PC-3 (cell line): ENCODE data around the gene REP15. TPM values are rescaled to one million over a fixed set of nuclear protein-coding genes. Genes with fewer than 3 reads are reported as not detected.

Experiments used
- ATAC-seq: fragments of 200-7000 bp; cut with Tn5 transposase; 2 replicates; pipeline ENCODE4 v1.9.1; 2020; ENCODE audit warnings: mild to moderate bottlenecking, moderate library complexity
- BruUV-seq: library from RNA; stranded (reverse); fragments of 400-500 nt; replicated peaks from 2 replicates; lab custom pipeline; 2021; lab: Mats Ljungman, UMichigan
- CTCF ChIA-PET: fragments of 300-600 bp; sonication (Branson Sonifier 250); formaldehyde crosslinking; loops from one replicate; lab custom pipeline; 2022; ENCODE audit warnings: antibody characterized with exemption; lab: Charles Lee
- POLR2A ChIA-PET: fragments of 300-600 bp; sonication (Branson Sonifier 250); formaldehyde crosslinking; loops from one replicate; lab custom pipeline; 2022; ENCODE audit warnings: antibody characterized with exemption; ENCODE audit not compliant: unreplicated experiment; lab: Charles Lee
- DNase-seq: peaks from one replicate; pipeline ENCODE4 v3.0.0-alpha.2; 2015
- H2AFZ ChIP-seq: fragments of 300-600 bp; sonication (generic); 2 replicates; pipeline ENCODE4 v1.6.0; 2016; ENCODE audit warnings: antibody characterized with exemption, low read length
- H3F3A ChIP-seq: fragments of 300-600 bp; sonication (generic); one replicate; pipeline ENCODE4 v1.6.0; 2017; ENCODE audit warnings: antibody characterized with exemption, low read length, control low read depth, mild to moderate bottlenecking; ENCODE audit not compliant: unreplicated experiment
- H3K27ac ChIP-seq: fragments of 300-600 bp; sonication (generic); 2 replicates; pipeline ENCODE4 v1.5.1; 2016; ENCODE audit warnings: mild to moderate bottlenecking, low read length
- H3K27me3 ChIP-seq: fragments of 300-600 bp; sonication (generic); 2 replicates; pipeline ENCODE4 v1.6.1; 2016; ENCODE audit warnings: low read length, mixed read lengths
- H3K36me3 ChIP-seq: fragments of 300-600 bp; sonication (generic); 2 replicates; pipeline ENCODE4 v1.6.1; 2016; ENCODE audit warnings: low read depth, mixed run types, low read length, mixed read lengths
- H3K4me1 ChIP-seq: fragments of 300-600 bp; sonication (generic); 2 replicates; pipeline ENCODE4 v1.5.1; 2016; ENCODE audit warnings: low read length; ENCODE audit not compliant: insufficient read depth
- H3K4me2 ChIP-seq: fragments of 300-600 bp; sonication (generic); 2 replicates; pipeline ENCODE4 v1.6.0; 2016; ENCODE audit warnings: low read length
- H3K4me3 ChIP-seq: fragments of 300-600 bp; sonication (generic); 2 replicates; pipeline ENCODE4 v1.5.1; 2016; ENCODE audit warnings: mild to moderate bottlenecking, low read length, mixed read lengths
- H3K79me2 ChIP-seq: fragments of 300-600 bp; sonication (generic); 2 replicates; pipeline ENCODE4 v1.6.1; 2017; ENCODE audit warnings: low read length, mixed read lengths
- H3K9ac ChIP-seq: fragments of 300-600 bp; sonication (generic); 2 replicates; pipeline ENCODE4 v1.6.0; 2016; ENCODE audit warnings: mild to moderate bottlenecking, low read length
- H3K9me2 ChIP-seq: fragments of 300-600 bp; sonication (generic); replicated peaks from 2 replicates; pipeline ENCODE4 v1.6.1; 2016; ENCODE audit warnings: mixed run types, low read length, mixed read lengths
- H3K9me3 ChIP-seq: fragments of 300-600 bp; sonication (generic); 2 replicates; pipeline ENCODE4 v1.6.1; 2016; ENCODE audit warnings: low read length, mixed read lengths
- H4K20me1 ChIP-seq: fragments of 300-600 bp; sonication (generic); 2 replicates; pipeline ENCODE4 v1.6.1; 2016; ENCODE audit warnings: low read length, mixed read lengths
- CTCF ChIP-seq: fragments of 300-600 bp; sonication (generic); conservative IDR thresholded peaks from 2 replicates; pipeline ENCODE4 v1.5.1; 2017; ENCODE audit warnings: antibody characterized with exemption, low read depth, mild to moderate bottlenecking, low read length
- EZH2 ChIP-seq: fragments of 300-600 bp; sonication (generic); IDR thresholded peaks from one replicate; pipeline ENCODE4 v1.6.1; 2017; ENCODE audit warnings: antibody characterized with exemption, mild to moderate bottlenecking, low read length; ENCODE audit not compliant: unreplicated experiment
- EZH2phosphoT487 ChIP-seq: fragments of 300-600 bp; sonication (generic); IDR thresholded peaks from 2 replicates; pipeline ENCODE4 v1.6.1; 2018; ENCODE audit warnings: mild to moderate bottlenecking, antibody characterized with exemption, low read length, borderline replicate concordance
- intact Hi-C: fragments of 100-400 bp; cut with micrococcal nuclease; formaldehyde crosslinking; loops from 2 replicates; pipeline ENCODE4 v1.9.0; 2023
- total RNA-seq: library from RNA; depleted of rRNA; stranded (reverse); fragments of >200 nt; gene quantifications from 2 replicates; pipeline ENCODE4 v1.2.3, GENCODE V29; 2014

The REP15 gene
- total RNA-seq, 1 experiment from 2014 or later, result 1.6 TPM

GRCh38 chr12:27682534-27682933 lies 13.7 kb upstream of the REP15 start:
- no peaks in the 10 kb centered on the region for H3K27me3 ChIP-seq
- no peaks in the 10 kb centered on the region for H4K20me1 ChIP-seq
- H3K9me3 ChIP-seq, result no peaks in the 10 kb centered on the region
- H3K36me3 ChIP-seq, result peaks cover 32% of the 10 kb centered on the region
- CTCF ChIA-PET, result interaction anchor here (0.8 kb wide), 1 partner anchor 57 kb away, joined by 4 read pairs; no protein-coding TSS in a partner anchor
- POLR2A ChIA-PET, result interaction anchor here (0.6 kb wide), 1 partner anchor 1901 kb away, joined by 4 read pairs; no protein-coding TSS in a partner anchor
- TF ChIP-seq CTCF (no peak), EZH2phosphoT487 (no peak), EZH2 (no peak)
- no peak overlapping the region for H3K4me2 ChIP-seq
- intact Hi-C loops, result no loop called here
- no peak for DNase-seq
- no peaks in the 10 kb centered on the region for H3K9me2 ChIP-seq
- no peak overlapping the region for H3K9ac ChIP-seq
- H2AFZ ChIP-seq, result no peak overlapping the region
- H3F3A ChIP-seq, result no peaks in the 10 kb centered on the region
- H3K27ac ChIP-seq, result no peak overlapping the region
- H3K4me1 ChIP-seq, result no peaks in the 10 kb centered on the region
- no peak for ATAC-seq
- H3K79me2 ChIP-seq, result no peaks in the 10 kb centered on the region
- no TSS peak for BruUV-seq
- H3K4me3 ChIP-seq, result no peak overlapping the region

GRCh38 chr12:27685274-27685673 lies 11.0 kb upstream of the REP15 start:
- H2AFZ ChIP-seq, result no peak overlapping the region
- H3K9me3 ChIP-seq, result no peaks in the 10 kb centered on the region
- H4K20me1 ChIP-seq, result no peaks in the 10 kb centered on the region
- ChIA-PET POLR2A (no interaction called here), CTCF (no interaction called here)
- DNase-seq (no peak), ATAC-seq (no peak)
- no peaks in the 10 kb centered on the region for H3K79me2 ChIP-seq
- no peak overlapping the region for H3K9ac ChIP-seq
- intact Hi-C loops, result no loop called here
- no peak for TF ChIP-seq CTCF
- no peak for TF ChIP-seq EZH2
- TF ChIP-seq EZH2phosphoT487, result no peak
- no peaks in the 10 kb centered on the region for H3K27me3 ChIP-seq
- no peaks in the 10 kb centered on the region for H3F3A ChIP-seq
- H3K4me3 ChIP-seq, result no peak overlapping the region
- no peaks in the 10 kb centered on the region for H3K4me1 ChIP-seq
- no peaks in the 10 kb centered on the region for H3K9me2 ChIP-seq
- no peak overlapping the region for H3K27ac ChIP-seq
- H3K36me3 ChIP-seq, result peaks cover 42% of the 10 kb centered on the region
- no peak overlapping the region for H3K4me2 ChIP-seq
- no TSS peak for BruUV-seq

- POLR2A ChIA-PET, result no interaction called here
- ATAC-seq (no peak), DNase-seq (no peak)
- H3K36me3 ChIP-seq, result peaks cover 45% of the 10 kb centered on the region
- no peaks in the 10 kb centered on the region for H3K79me2 ChIP-seq
- no peak overlapping the region for H3K9ac ChIP-seq
- H3F3A ChIP-seq, result no peaks in the 10 kb centered on the region
- no peaks in the 10 kb centered on the region for H3K9me3 ChIP-seq
- intact Hi-C loops, result no loop called here
- BruUV-seq, result no TSS peak
- H3K4me2 ChIP-seq, result no peak overlapping the region
- no peaks in the 10 kb centered on the region for H4K20me1 ChIP-seq
- H2AFZ ChIP-seq, result no peak overlapping the region
- H3K4me1 ChIP-seq, result no peaks in the 10 kb centered on the region
- H3K27ac ChIP-seq, result no peak overlapping the region
- H3K9me2 ChIP-seq, result no peaks in the 10 kb centered on the region
- CTCF ChIA-PET, result no interaction called here
- no peaks in the 10 kb centered on the region for H3K27me3 ChIP-seq
- TF ChIP-seq CTCF (no peak), EZH2 (no peak), EZH2phosphoT487 (no peak)
- H3K4me3 ChIP-seq, result no peak overlapping the region
Observed at GRCh38 chr12:27686147-27686546, 10.1 kb upstream of the REP15 start.
